Measurements from ENCODE around the gene FIBCD1.

FIBCD1 gene

GRCh38 chr9:130880599-130881220 is 58.3 kb downstream of the FIBCD1 start:
- no peak for DNase-seq (ENCODE audit: low read depth, low spot score)

GRCh38 chr9:130879863-130880411 is 59.1 kb downstream of the FIBCD1 start:
- DNase-seq (ENCODE audit: low read depth, low spot score): no peak

- DNase-seq (ENCODE audit: low read depth, low spot score): no peak
Measured at GRCh38 chr9:130878295-130878694, 60.8 kb downstream of the FIBCD1 start.

- no peak for DNase-seq (ENCODE audit: low read depth, low spot score)
Measured at GRCh38 chr9:130877300-130877699, 61.7 kb downstream of the FIBCD1 start.

GRCh38 chr9:130874783-130875182 is 64.3 kb downstream of the FIBCD1 start:
- no peak for DNase-seq (ENCODE audit: low read depth, low spot score)

GRCh38 chr9:130873966-130874365 is 65.1 kb downstream of the FIBCD1 start:
- DNase-seq (ENCODE audit: low read depth, low spot score): no peak

- no peak for DNase-seq (ENCODE audit: low read depth, low spot score)
Measured at GRCh38 chr9:130872912-130873503, 66.0 kb downstream of the FIBCD1 start.

GRCh38 chr9:130872508-130872907 is 66.5 kb downstream of the FIBCD1 start:
- no peak for DNase-seq (ENCODE audit: low read depth, low spot score)

- no peak for DNase-seq (ENCODE audit: low read depth, low spot score)
Measured at GRCh38 chr9:130872093-130872492, 67.0 kb downstream of the FIBCD1 start.

- DNase-seq (ENCODE audit: low read depth, low spot score): no peak
Measured at GRCh38 chr9:130871395-130872062, 67.5 kb downstream of the FIBCD1 start.

GRCh38 chr9:130870491-130871381 is 68.3 kb downstream of the FIBCD1 start:
- no peak for DNase-seq (ENCODE audit: low read depth, low spot score)

GRCh38 chr9:130869250-130869649 is 69.8 kb downstream of the FIBCD1 start:
- DNase-seq (ENCODE audit: low read depth, low spot score): no peak

- no peak for DNase-seq (ENCODE audit: low read depth, low spot score)
Measured at GRCh38 chr9:130868230-130868629, 70.8 kb downstream of the FIBCD1 start.

GRCh38 chr9:130867556-130867955 is 71.5 kb downstream of the FIBCD1 start:
- DNase-seq (ENCODE audit: low read depth, low spot score): no peak

GRCh38 chr9:130866474-130866965 is 72.5 kb downstream of the FIBCD1 start:
- no peak for DNase-seq (ENCODE audit: low read depth, low spot score)

- no peak for DNase-seq (ENCODE audit: low read depth, low spot score)
Measured at GRCh38 chr9:130865921-130866320, 73.1 kb downstream of the FIBCD1 start.

- DNase-seq (ENCODE audit: low read depth, low spot score): no peak
Measured at GRCh38 chr9:130864541-130864940, 74.5 kb downstream of the FIBCD1 start.

GRCh38 chr9:130862747-130863146 is 76.3 kb downstream of the FIBCD1 start:
- no peak for DNase-seq (ENCODE audit: low read depth, low spot score)

- DNase-seq (ENCODE audit: low read depth, low spot score): no peak
Measured at GRCh38 chr9:130862217-130862616, 76.8 kb downstream of the FIBCD1 start.

- DNase-seq (ENCODE audit: low read depth, low spot score): no peak
Measured at GRCh38 chr9:130861372-130862180, 77.5 kb downstream of the FIBCD1 start.
